HepG2 (cell line): Measurements from ENCODE around the gene CD14. TPM values are rescaled to one million over a fixed set of nuclear protein-coding genes. Genes with fewer than 3 reads are reported as not detected.
A peak's percentile ranks its signal among the peaks of the same experiment; 100 is the strongest.

Source experiments
- ARID4A ChIP-seq: sonication (generic); formaldehyde crosslinking; IDR thresholded peaks from 2 replicates; pipeline ENCODE4 v1.5.0; 2020; ENCODE audit warnings: mild to moderate bottlenecking, missing genetic modification reagents, borderline replicate concordance
- EP300 ChIP-seq, 3 experiments: sonication (generic) in 1 of 3; formaldehyde crosslinking in 1 of 3; IDR thresholded peaks; 2 replicates each; pipeline versions ENCODE4 v1.5.1 to v1.6.1; 2011 to 2020; ENCODE audit warnings: low read depth in 2 of 3, low read length in 2 of 3, borderline replicate concordance in 1 of 3, improper control_type of control experiment in 1 of 3, mild to moderate bottlenecking in 1 of 3, missing genetic modification reagents in 1 of 3, moderate library complexity in 1 of 3
- ETV5 ChIP-seq: IDR thresholded peaks from 2 replicates; pipeline ENCODE4 v1.6.1; 2018; ENCODE audit warnings: missing biosample characterization, missing genetic modification reagents, inconsistent platforms, borderline replicate concordance
- FOXA3 ChIP-seq: IDR thresholded peaks from 2 replicates; pipeline ENCODE4 v1.6.1; 2016; ENCODE audit warnings: missing genetic modification reagents, missing compliant biosample characterization
- KMT2B ChIP-seq: IDR thresholded peaks from 2 replicates; pipeline ENCODE4 v1.6.1; 2016; ENCODE audit warnings: missing genetic modification reagents, missing compliant biosample characterization
- PBX2 ChIP-seq: IDR thresholded peaks from 2 replicates; pipeline ENCODE4 v1.6.1; 2016; ENCODE audit warnings: control low read depth
- RBFOX2 ChIP-seq: fragments of 200-400 bp; formaldehyde crosslinking; IDR thresholded peaks from 2 replicates; pipeline ENCODE4 v1.6.1; 2017; ENCODE audit warnings: low read depth, mild to moderate bottlenecking, low read length
- ZBTB10 ChIP-seq: sonication (generic); formaldehyde crosslinking; IDR thresholded peaks from 2 replicates; pipeline ENCODE4 v1.4.0; 2020; ENCODE audit warnings: missing genetic modification reagents, borderline replicate concordance
- ZBTB39 ChIP-seq: sonication (generic); formaldehyde crosslinking; IDR thresholded peaks from 2 replicates; pipeline ENCODE4 v1.5.0; 2020; ENCODE audit warnings: missing genetic modification reagents
- ZNF12 ChIP-seq: sonication (generic); formaldehyde crosslinking; IDR thresholded peaks from 2 replicates; pipeline ENCODE4 v1.5.0; 2020; ENCODE audit warnings: missing genetic modification reagents
- ZNF24 ChIP-seq: fragments of 450-650 bp; IDR thresholded peaks from 2 replicates; pipeline ENCODE4 v1.6.1; 2017; ENCODE audit warnings: antibody characterized with exemption, mild to moderate bottlenecking
- ZNF263 ChIP-seq: sonication (generic); formaldehyde crosslinking; IDR thresholded peaks from 2 replicates; pipeline ENCODE4 v1.4.0; 2020; ENCODE audit warnings: missing genetic modification reagents
- ZNF639 ChIP-seq: conservative IDR thresholded peaks from 2 replicates; pipeline ENCODE4 v1.6.1; 2018; ENCODE audit warnings: missing genetic modification reagents
- ZNF788 ChIP-seq: sonication (generic); formaldehyde crosslinking; IDR thresholded peaks from 2 replicates; pipeline ENCODE4 v1.5.0; 2020; ENCODE audit warnings: mild to moderate bottlenecking, missing genetic modification reagents, borderline replicate concordance
- ZNF841 ChIP-seq: sonication (generic); formaldehyde crosslinking; IDR thresholded peaks from 2 replicates; pipeline ENCODE4 v1.8.1; 2023; ENCODE audit warnings: missing genetic modification reagents, borderline replicate concordance
- polyA plus RNA-seq, 8 experiments: library from polyadenylated mRNA; depleted of rRNA in 3 of 8; stranded (reverse) in 7 of 8; unstranded in 1 of 8; fragments of >200 nt; fragmentation: Illumina TruSeq in 4 of 8; extraction: Trizol in 4 of 8; gene quantifications; 2 replicates each; pipeline versions ENCODE4 v1.2.1 to v1.2.3, GENCODE V29; 2011 to 2016; ENCODE audit warnings: low read depth in 4 of 8, missing spikeins in 1 of 8, mixed read lengths in 1 of 8; ENCODE audit not compliant: insufficient read depth in 1 of 8
- total RNA-seq, 5 experiments: library from RNA; depleted of rRNA; stranded (reverse); fragments of >200 nt; fragmentation: Illumina TruSeq; extraction: Trizol; gene quantifications; 2 replicates each; pipeline ENCODE4 v1.2.3, GENCODE V29; 2016; ENCODE audit warnings: low read depth in 1 of 5

The CD14 gene
- total and polyA plus RNA-seq, 2 of the 13 experiments (the other 11 are each of a cell fraction or from before 2014, with no cell fraction given): 1.7 to 4.7 TPM

GRCh38 chr5:140664359-140665119 lies 31.6 kb upstream of the CD14 start, which contains the start of gene WDR55 (continued):
- peak; percentile 100 for TF ChIP-seq ZNF12 (CRISPR knock-in tag)
- peak; percentile 90 for TF ChIP-seq ZNF788 (CRISPR knock-in tag)
- TF ChIP-seq ETV5: peak; percentile 94
- peak; percentile 96 for TF ChIP-seq ARID4A (CRISPR knock-in tag)
- no peak for TF ChIP-seq ZNF841 (CRISPR knock-in tag)
- peak in 1 of 2 experiments; percentile 19; a peak in 1 of 4 replicates for TF ChIP-seq EP300 (IDR thresholded peaks at IDR 0.05; ENCODE audit: low read depth in 2 of 2, low read length in 2 of 2)
- TF ChIP-seq EP300 (CRISPR knock-in tag; IDR thresholded peaks at IDR 0.05; ENCODE audit: borderline replicate concordance): 0 out of 2 replicates have a peak, but pooled peaks have one; percentile 8
- peak; percentile 91 for TF ChIP-seq RBFOX2
- TF ChIP-seq KMT2B: peak; percentile 93
- peak; percentile 38 for TF ChIP-seq ZNF263 (CRISPR knock-in tag)
- TF ChIP-seq PBX2 (CRISPR knock-in tag): no peak
- no peak for TF ChIP-seq ZBTB10 (CRISPR knock-in tag)
- no peak for TF ChIP-seq ZNF24
- TF ChIP-seq FOXA3 (CRISPR knock-in tag): no peak
- 0 out of 2 replicates have a peak, but pooled peaks have one; percentile 36 for TF ChIP-seq ZNF639 (CRISPR knock-in tag)
- TF ChIP-seq ZBTB39 (CRISPR knock-in tag): no peak
